Epithelial cell of proximal tubule (primary cell): ENCODE results near the gene TRPM4. TPM values are rescaled to one million over a fixed set of nuclear protein-coding genes. Genes with fewer than 3 reads are reported as not detected.
"Not testable (repeated sequence)": the region's sequence is repeated elsewhere in the genome, so short reads cannot be mapped to it uniquely, and the experiment has no call there.

Source experiments
- DNase-seq: peaks from one replicate; pipeline ENCODE4 v3.0.0-alpha.2; 2011; ENCODE audit warnings: low read depth
- H3K4me3 ChIP-seq: 2 replicates; pipeline ENCODE4 v1.5.1; 2011; ENCODE audit warnings: low read depth, mild to moderate bottlenecking, low read length
- CTCF ChIP-seq: conservative IDR thresholded peaks from 2 replicates; pipeline ENCODE4 v1.5.1; 2012; ENCODE audit warnings: low read depth, mild to moderate bottlenecking, low read length
- total RNA-seq: library from RNA; depleted of rRNA; stranded (reverse); fragments of >200 nt; gene quantifications from 2 replicates; pipeline ENCODE4 v1.2.3, GENCODE V29; 2015

TRPM4 gene
- total RNA-seq, 1 donor from 2014 or later, result 11.6 TPM

- no peak overlapping the region for H3K4me3 ChIP-seq
- no peak for DNase-seq
- no peak for TF ChIP-seq CTCF
These were observed 39.1 kb downstream of the TRPM4 start for GRCh38 chr19:49196527-49197240.

- H3K4me3 ChIP-seq, result no peak overlapping the region
- no peak for TF ChIP-seq CTCF
- no peak for DNase-seq
These were observed 42.8 kb downstream of the TRPM4 start for GRCh38 chr19:49200238-49200862.

- no peak for DNase-seq
- TF ChIP-seq CTCF, result no peak
- H3K4me3 ChIP-seq, result no peak overlapping the region
These were observed 43.5 kb downstream of the TRPM4 start for GRCh38 chr19:49201042-49201441.

GRCh38 chr19:49205114-49205513, 47.5 kb downstream of the TRPM4 start:
- no peak for TF ChIP-seq CTCF
- no peak for DNase-seq

GRCh38 chr19:49209502-49209901, 51.9 kb downstream of the TRPM4 start:
- not testable (repeated sequence) for H3K4me3 ChIP-seq, DNase-seq

More at GRCh38 chr19:49205114-49205513, 47.5 kb downstream of the TRPM4 start:
- no peak overlapping the region for H3K4me3 ChIP-seq

GRCh38 chr19:49210108-49210900, 52.7 kb downstream of the TRPM4 start:
- H3K4me3 ChIP-seq, result no peak overlapping the region
- no peak for DNase-seq
- no peak for TF ChIP-seq CTCF

- no peak overlapping the region for H3K4me3 ChIP-seq
- DNase-seq, result no peak
- TF ChIP-seq CTCF, result no peak
These were observed 53.4 kb downstream of the TRPM4 start for GRCh38 chr19:49210901-49211451.
